NOMO-1 treated with DMSO at 0.1 percent for 48 hours (cell line): Measurements from ENCODE around the gene ANKRD52.
"Not testable (repeated sequence)": the region's sequence is repeated elsewhere in the genome, so short reads cannot be mapped to it uniquely, and the experiment has no call there.

Experiments
- DNase-seq: peaks from one replicate; lab custom pipeline; 2025; ENCODE audit not compliant: unreplicated experiment; lab: John Stamatoyannopoulos, UW

The ANKRD52 gene

GRCh38 chr12:56258068-56258819 lies at the start of gene ANKRD52:
Gene ANKRD52, minus strand, starts transcription at chr12:56258384. Its CDS starts 115 bp downstream, at chr12:56258269.
- DNase-seq = peak; percentile 72

GRCh38 chr12:56307221-56307965 lies 49.2 kb upstream of the ANKRD52 start:
- DNase-seq = no peak

- DNase-seq = no peak
These were observed 46.8 kb upstream of the ANKRD52 start for GRCh38 chr12:56304872-56305590.

- DNase-seq = no peak
These were observed 46.1 kb upstream of the ANKRD52 start for GRCh38 chr12:56304276-56304675.

DNA sequence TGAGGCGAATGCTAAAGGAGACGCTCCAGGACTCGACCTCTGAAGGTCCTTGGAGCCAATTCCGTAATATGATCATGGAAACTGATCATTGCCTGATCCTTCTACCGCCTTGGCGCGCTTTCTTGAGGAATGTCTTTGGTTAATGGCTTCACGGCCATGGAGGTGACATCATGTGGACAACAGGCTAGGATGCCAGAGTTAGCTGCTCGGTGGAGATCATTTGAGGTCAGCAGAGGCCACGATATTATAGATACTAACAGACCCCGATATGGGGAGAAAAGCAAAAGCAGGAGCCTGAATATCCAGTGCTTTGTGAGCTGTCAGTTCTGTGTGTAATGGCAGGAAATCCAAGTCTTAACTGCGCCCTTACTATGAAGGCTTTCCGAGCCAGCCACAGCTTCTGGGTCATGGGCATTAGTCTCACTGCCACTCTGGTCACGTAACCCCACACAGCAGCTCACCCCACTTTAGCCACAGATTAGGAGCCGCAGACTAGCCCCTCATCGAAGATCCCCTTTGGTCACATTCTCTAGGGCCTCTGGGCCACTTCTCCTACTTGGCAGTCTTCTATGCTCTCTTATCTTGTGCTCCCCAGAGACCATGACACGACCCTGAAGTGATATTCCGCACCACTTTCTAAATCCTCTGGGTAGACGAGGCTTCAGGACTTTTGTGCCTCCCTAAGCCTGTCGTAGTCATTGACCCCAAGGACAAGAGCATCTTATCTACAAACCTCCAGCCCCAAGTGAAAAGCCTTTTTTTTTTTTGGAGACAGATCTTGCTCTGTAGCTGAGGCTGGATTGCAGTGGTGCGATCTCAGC lies 42.7 kb upstream of the ANKRD52 start:
- DNase-seq = no peak

DNA sequence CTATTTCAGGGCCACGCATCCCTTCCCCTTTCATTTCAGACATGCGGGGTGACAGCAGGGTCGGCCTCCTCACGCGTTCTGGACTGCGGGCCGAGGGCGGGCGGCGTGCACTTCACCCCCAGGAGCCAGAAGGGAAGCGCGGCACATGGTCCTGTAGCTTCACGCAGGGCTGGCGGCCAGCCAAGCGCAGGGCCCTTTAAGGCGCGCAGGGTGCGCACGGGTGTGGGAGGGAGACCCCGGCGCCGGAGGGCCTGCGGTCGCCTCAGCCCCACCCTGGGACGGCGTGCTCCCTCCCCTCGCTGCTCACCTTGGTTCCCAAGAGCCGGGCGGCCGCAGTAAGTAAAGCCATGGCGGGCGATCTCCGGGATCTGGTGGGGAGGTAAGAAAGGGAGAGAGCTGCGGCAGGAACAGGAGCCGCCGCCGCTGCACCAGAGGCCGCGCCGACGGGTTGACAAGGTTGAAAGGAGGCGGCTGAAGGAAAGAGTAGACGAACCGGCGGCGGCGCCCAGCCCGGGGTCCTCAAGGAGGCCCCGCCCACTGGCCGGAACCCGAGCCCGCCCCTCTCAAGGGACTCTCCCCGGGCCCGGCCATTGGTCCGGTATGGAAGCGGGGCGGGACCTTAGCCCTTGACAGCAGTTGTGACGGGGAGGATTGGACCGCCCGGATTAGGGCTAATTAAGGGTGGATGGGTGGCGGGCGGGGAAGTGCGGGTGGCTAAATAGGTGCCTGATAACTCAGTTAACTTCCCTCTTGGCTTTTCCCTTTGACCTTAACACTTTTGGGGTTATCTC lies 41.9 kb upstream of the ANKRD52 start, which contains the start of gene CS:
Gene CS, minus strand, starts transcription at position 478 of the 791 bp plus-strand sequence. Its CDS starts 129 bp downstream, at position 349.
- peak; percentile 99 for DNase-seq

DNA sequence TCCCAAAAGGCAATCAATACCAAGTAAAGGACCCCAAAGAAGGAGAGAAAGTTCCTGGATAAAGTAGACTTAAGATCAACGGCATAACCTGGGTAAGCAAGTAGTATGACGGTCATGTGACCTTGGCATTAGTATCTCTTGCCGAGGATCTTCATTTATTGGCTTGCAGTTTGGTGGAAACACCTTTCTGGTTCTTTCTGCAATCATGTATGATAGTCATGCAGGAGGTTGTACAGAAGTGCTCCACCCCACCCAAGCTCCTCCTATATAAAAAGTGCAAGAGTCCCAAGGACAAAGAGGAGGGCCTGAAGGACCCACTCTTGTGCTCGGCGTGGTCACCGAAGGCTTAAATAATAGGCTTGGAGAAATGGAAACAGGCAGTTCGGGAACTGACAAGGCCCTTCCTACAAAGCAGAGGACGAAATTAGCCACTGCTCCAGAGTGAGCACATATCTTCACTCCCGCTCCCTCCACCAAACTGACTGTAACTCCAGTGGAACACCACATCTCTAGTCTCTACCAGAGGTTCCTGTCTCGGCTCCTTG lies 41.2 kb upstream of the ANKRD52 start:
- peak; percentile 13 for DNase-seq

GRCh38 chr12:56298828-56299227 lies 40.6 kb upstream of the ANKRD52 start:
- DNase-seq = no peak

GRCh38 chr12:56297400-56297799 lies 39.2 kb upstream of the ANKRD52 start:
- DNase-seq = no peak

DNA sequence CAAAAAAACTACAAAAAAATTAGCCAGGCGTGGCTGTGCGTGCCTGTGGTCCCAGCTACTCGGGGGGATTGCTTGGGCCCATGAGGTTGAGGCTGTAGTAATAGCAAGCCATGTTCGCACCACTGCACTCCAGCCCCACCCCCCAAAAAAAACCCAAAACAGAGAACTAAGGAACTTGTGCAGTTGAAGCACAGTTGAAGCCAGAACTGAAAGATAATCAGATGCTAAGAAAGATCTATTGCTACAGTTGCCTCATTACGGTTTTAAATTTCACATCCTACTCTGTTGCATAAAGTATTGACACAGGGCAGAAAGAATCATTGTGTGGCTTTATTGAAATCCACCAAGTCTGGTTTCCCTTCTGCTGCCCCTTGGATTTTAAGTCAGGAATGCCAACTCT lies 38.1 kb upstream of the ANKRD52 start:
- DNase-seq = peak; percentile 28

GRCh38 chr12:56293795-56294194 lies 35.6 kb upstream of the ANKRD52 start:
- no peak for DNase-seq

DNA sequence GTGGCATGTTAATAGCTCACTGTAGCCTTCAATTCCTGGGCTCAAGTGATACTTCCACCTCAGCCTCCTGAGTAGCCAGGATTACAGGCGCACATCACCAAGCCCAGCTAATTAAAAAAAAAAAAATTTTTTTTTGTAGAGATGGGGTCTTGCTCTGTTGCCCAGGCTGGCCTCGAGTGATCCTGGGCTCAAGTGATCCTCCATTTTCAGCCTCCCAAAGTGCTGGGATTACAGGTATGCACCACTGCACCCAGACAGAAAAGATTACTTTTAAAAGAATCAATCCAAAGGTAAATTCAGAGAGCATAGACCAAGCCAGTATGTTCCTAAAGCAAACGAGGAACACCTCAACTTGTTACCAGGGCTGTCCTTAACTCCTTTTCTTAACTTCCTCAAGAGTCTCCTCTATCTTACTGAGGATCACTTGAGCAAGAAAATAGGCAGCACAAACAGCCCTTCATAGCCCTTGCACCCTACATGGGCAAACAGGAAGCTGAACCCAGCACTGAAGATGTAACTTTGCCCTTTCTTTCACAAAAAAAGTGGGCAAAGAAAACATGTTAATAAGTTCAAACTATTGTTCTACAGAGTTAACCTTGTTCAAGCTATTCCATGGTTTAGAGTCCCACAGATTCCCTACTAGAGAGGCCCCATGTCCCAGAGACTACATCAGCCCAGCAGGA lies 30.7 kb upstream of the ANKRD52 start:
- DNase-seq = peak; percentile 14

DNA sequence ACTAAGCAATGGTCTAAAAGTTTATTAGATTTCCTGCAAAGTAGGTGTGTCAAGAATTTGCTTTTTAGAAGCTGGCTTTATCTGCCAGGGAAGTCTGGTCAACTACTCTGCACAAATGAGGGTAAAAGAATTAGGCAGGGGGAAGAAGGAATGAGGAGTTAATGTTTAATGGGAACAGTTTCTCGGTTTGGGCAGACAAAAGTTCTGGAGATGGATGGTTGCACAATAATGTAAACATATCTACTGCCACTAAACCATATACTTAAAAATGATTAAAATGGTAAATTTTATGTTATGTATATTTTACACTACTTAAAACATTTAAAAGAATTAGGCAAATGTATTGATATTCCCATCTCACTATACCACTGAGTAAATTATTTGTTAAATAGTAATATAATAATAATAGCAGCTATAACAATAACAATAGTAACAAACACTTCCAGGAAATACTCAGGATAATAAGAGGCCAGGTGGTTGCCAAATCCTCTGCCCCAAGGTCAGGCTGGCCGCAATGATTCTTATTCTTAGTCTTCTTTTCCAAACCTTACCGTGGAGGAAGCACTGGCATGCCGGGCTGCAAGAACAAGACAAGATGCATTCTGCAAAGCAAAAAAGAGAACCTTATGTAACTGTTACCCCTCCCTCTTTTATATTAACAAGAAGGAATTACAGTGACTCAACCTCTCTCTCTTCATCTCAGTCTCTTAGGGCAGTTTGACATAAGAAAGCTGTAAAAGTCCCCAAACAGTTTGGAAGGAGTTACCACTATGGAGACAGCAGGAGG lies 28.1 kb upstream of the ANKRD52 start:
- DNase-seq = no peak

DNA sequence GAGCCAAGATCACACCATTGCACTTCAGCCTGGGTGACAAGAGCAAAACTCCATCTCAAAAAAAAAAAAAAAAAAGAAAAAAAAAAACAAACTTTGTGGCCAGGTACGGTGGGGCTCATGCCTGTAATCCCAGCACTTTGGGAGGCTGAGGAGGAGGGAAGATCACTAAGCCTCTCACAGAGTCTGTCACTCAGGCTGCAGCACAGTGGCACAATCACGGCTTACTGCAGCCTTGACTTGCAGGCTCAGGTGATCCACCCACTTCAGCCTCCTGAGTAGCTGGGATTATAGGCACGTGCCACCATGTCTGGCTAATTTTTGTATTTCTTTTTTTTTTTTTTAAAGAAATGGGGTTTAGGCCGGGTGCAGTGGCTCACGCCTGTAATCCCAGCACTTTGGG lies 26.1 kb upstream of the ANKRD52 start:
- not testable (repeated sequence) for DNase-seq

- no peak for DNase-seq
These were observed 24.4 kb upstream of the ANKRD52 start for GRCh38 chr12:56282579-56282978.

GRCh38 chr12:56282030-56282429 lies 23.8 kb upstream of the ANKRD52 start:
- no peak for DNase-seq

DNA sequence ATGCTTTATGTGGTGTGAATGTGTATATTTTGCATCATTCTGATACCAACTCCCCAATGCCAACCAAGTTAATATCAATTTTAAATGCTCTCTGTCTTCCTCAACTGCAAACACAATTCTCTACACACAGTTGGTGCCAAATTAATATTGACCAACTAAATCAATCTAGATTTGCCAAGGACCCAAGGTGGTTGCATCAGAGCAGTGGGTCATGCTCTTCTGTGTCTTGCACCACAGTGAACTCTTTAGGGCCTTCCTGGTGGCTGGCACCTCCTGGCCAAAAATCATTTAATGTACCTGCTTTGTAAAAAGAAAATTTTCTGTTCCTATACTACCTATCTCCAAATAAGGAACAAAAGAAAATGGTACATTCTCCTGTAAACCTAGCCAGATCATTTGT lies 22.7 kb upstream of the ANKRD52 start:
- DNase-seq = no peak

GRCh38 chr12:56278905-56279304 lies 20.7 kb upstream of the ANKRD52 start:
- no peak for DNase-seq
